DOHH2 (cell line): Measurements from ENCODE around the gene ZNF319.

Experiments
- H3F3A ChIP-seq: fragments of 200-600 bp; sonication (generic), shearing (Covaris generic); 2 replicates; pipeline ENCODE4 v1.6.0; 2016; ENCODE audit warnings: antibody characterized with exemption, mild to moderate bottlenecking; ENCODE audit not compliant: control insufficient read depth, insufficient read depth
- H3K27ac ChIP-seq: fragments of 200-600 bp; sonication (generic); 2 replicates; pipeline ENCODE4 v1.5.1; 2014; ENCODE audit warnings: low read depth, mild to moderate bottlenecking, low read length, moderate library complexity
- H3K27me3 ChIP-seq: fragments of 200-600 bp; sonication (generic); 2 replicates; pipeline ENCODE4 v1.6.1; 2014; ENCODE audit warnings: mild to moderate bottlenecking, low read length, mixed read lengths; ENCODE audit not compliant: control insufficient read depth
- H3K36me3 ChIP-seq: fragments of 200-600 bp; sonication (generic); 2 replicates; pipeline ENCODE4 v1.6.1; 2014; ENCODE audit warnings: mild to moderate bottlenecking, low read length, moderate library complexity, mixed read lengths; ENCODE audit not compliant: control insufficient read depth
- H3K4me1 ChIP-seq: fragments of 200-600 bp; sonication (generic); 2 replicates; pipeline ENCODE4 v1.6.1; 2014; ENCODE audit warnings: mild to moderate bottlenecking, low read length, mixed read lengths; ENCODE audit not compliant: control insufficient read depth
- H3K4me2 ChIP-seq: fragments of 200-600 bp; sonication (generic); 2 replicates; pipeline ENCODE4 v1.6.0; 2014; ENCODE audit warnings: mild to moderate bottlenecking, low read length, moderate library complexity
- H3K4me3 ChIP-seq: fragments of 200-600 bp; sonication (generic); 2 replicates; pipeline ENCODE4 v1.5.1; 2014; ENCODE audit warnings: mild to moderate bottlenecking, low read length, mixed read lengths
- H3K79me2 ChIP-seq: fragments of 200-600 bp; sonication (generic); 2 replicates; pipeline ENCODE4 v1.6.1; 2014; ENCODE audit warnings: mild to moderate bottlenecking, low read length, mixed read lengths; ENCODE audit not compliant: control insufficient read depth
- H3K9me2 ChIP-seq: fragments of 200-600 bp; sonication (generic); replicated peaks from 2 replicates; pipeline ENCODE4 v1.6.1; 2014; ENCODE audit warnings: mild to moderate bottlenecking, low read length, mixed read lengths; ENCODE audit not compliant: control insufficient read depth
- H3K9me3 ChIP-seq: fragments of 200-600 bp; sonication (generic); 2 replicates; pipeline ENCODE4 v1.6.1; 2014; ENCODE audit warnings: antibody characterized with exemption, low read length, mixed read lengths; ENCODE audit not compliant: control insufficient read depth, insufficient read depth
- H4K20me1 ChIP-seq: fragments of 200-600 bp; sonication (generic); 2 replicates; pipeline ENCODE4 v1.6.0; 2014; ENCODE audit warnings: low read depth, mild to moderate bottlenecking, antibody characterized with exemption, low read length, moderate library complexity; ENCODE audit not compliant: control insufficient read depth, insufficient read depth
- CTCF ChIP-seq: fragments of 200-600 bp; sonication (generic); IDR thresholded peaks from one replicate; pipeline ENCODE4 v1.5.1; 2014; ENCODE audit warnings: antibody characterized with exemption, mild to moderate bottlenecking, low read depth, low read length; ENCODE audit not compliant: poor library complexity, severe bottlenecking
- EZH2phosphoT487 ChIP-seq: fragments of 200-600 bp; sonication (generic); IDR thresholded peaks from 2 replicates; pipeline ENCODE4 v1.6.1; 2017; ENCODE audit warnings: borderline replicate concordance, mild to moderate bottlenecking, antibody characterized with exemption, low read length, moderate library complexity, mixed read lengths

Gene ZNF319

DNA sequence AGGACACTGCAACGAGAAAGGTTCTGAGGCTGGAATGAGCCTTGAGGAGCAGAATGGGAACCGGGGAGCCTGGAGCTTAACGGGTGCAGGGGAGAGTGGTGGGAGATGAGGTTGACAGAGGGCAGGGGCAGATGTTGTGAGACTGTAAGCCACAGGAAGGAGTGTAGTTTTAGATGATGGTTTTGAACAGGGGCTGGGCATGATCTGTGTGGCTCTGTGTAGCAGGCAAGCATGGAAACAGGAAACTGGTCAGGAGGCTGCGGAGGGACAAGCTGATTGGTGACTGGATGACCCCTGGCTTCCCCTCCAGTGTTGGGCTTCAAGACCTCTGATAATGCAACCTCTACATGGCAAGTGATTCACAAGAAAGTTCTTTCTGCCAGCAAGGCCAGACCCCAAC is 28.2 kb downstream of the ZNF319 start:
- Histone ChIP-seq H3K4me1 (no peaks in the 10 kb centered on the region), H3K9me3 (no peaks in the 10 kb centered on the region), H3K27ac (no peak overlapping the region), H3F3A (no peaks in the 10 kb centered on the region), H3K27me3 (peaks cover 10% of the 10 kb centered on the region), H3K79me2 (no peaks in the 10 kb centered on the region), H3K36me3 (no peaks in the 10 kb centered on the region), H4K20me1 (no peaks in the 10 kb centered on the region), H3K9me2 (no peaks in the 10 kb centered on the region), H3K4me2 (no peak overlapping the region), H3K4me3 (no peak overlapping the region)
- no peak for TF ChIP-seq EZH2phosphoT487

DNA sequence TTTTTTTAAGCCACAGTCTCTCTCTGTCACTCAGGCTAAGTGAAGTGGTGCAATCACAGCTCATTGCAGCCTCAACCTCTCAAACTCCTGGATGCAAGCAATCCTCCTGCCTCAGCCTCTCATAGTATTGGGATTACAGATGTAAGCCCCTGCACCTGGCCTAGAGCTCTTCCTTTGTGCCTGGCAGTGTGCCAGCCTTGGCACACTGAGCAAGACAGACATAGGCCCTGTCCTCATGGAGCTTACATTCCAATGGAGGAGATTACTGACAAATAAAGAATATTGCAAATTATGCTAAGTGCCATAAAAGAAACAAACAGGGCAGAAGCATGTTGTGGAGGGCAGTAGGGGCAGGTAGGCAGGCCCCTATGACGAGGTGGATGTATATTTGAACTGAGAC is 28.6 kb downstream of the ZNF319 start:
- Histone ChIP-seq H3K79me2 (no peaks in the 10 kb centered on the region), H3K4me3 (no peak overlapping the region), H3K9me3 (no peaks in the 10 kb centered on the region), H4K20me1 (no peaks in the 10 kb centered on the region; the same call in 1 of the 2 replicates), H3K4me2 (no peak overlapping the region), H3K27ac (no peak overlapping the region), H3F3A (no peaks in the 10 kb centered on the region), H3K4me1 (no peaks in the 10 kb centered on the region), H3K9me2 (no peaks in the 10 kb centered on the region), H3K27me3 (peaks cover 10% of the 10 kb centered on the region), H3K36me3 (no peaks in the 10 kb centered on the region)
- TF ChIP-seq CTCF: no peak
- no peak for TF ChIP-seq EZH2phosphoT487

- Histone ChIP-seq H3K9me3 (no peaks in the 10 kb centered on the region), H3K9me2 (no peaks in the 10 kb centered on the region), H3K79me2 (no peaks in the 10 kb centered on the region), H4K20me1 (no peaks in the 10 kb centered on the region; the same call in 1 of the 2 replicates), H3K36me3 (no peaks in the 10 kb centered on the region), H3F3A (no peaks in the 10 kb centered on the region), H3K4me2 (no peak within 1 kb of the TSS), H3K4me1 (no peaks in the 10 kb centered on the region), H3K27ac (no peak within 1 kb of the TSS), H3K4me3 (no peak within 1 kb of the TSS), H3K27me3 (peaks cover 10% of the 10 kb centered on the region)
- TF ChIP-seq EZH2phosphoT487: no peak
- TF ChIP-seq CTCF: no peak
These were observed 29.5 kb downstream of the ZNF319 start, which contains the start of gene CNGB1 for GRCh38 chr16:57970970-57971369. TSS of gene CNGB1 (minus strand) at chr16:57971128. CDS start at chr16:57967286, 3,842 bp downstream.

- no peaks in the 10 kb centered on the region for H3K36me3 ChIP-seq
- H3K9me3 ChIP-seq: no peaks in the 10 kb centered on the region
- no peak overlapping the region for H3K27ac ChIP-seq
- no peaks in the 10 kb centered on the region for H3K4me1 ChIP-seq
- no peaks in the 10 kb centered on the region for H3K79me2 ChIP-seq
- H3K27me3 ChIP-seq: peaks cover 10% of the 10 kb centered on the region
- no peak overlapping the region for H3K4me2 ChIP-seq
- no peak overlapping the region for H3K4me3 ChIP-seq
- no peak for TF ChIP-seq EZH2phosphoT487
- H3F3A ChIP-seq: no peaks in the 10 kb centered on the region
- H3K9me2 ChIP-seq: no peaks in the 10 kb centered on the region
- H4K20me1 ChIP-seq: no peaks in the 10 kb centered on the region; the same call in 1 of the 2 replicates
These were observed 30.2 kb downstream of the ZNF319 start for GRCh38 chr16:57970319-57970718.
